RKO (cell line): ENCODE data around the gene USP11.
A peak's percentile ranks its signal among the peaks of the same experiment; 100 is the strongest.
"Not testable (repeated sequence)": the region's sequence is repeated elsewhere in the genome, so short reads cannot be mapped to it uniquely, and the experiment has no call there.

Source experiments
- DNase-seq: peaks from one replicate; pipeline ENCODE4 v3.0.0-alpha.2; 2016; ENCODE audit warnings: low spot score

The USP11 gene

GRCh38 chrX:47247206-47247998, 14.6 kb downstream of the USP11 start:
- peak; percentile 53 for DNase-seq

GRCh38 chrX:47247999-47248320, 15.2 kb downstream of the USP11 start:
- DNase-seq, result no peak

- DNase-seq, result no peak
Observed at GRCh38 chrX:47248576-47248975, 15.8 kb downstream of the USP11 start.

- DNase-seq, result no peak
Observed at GRCh38 chrX:47250017-47250347, 17.2 kb downstream of the USP11 start.

GRCh38 chrX:47257620-47258019, 24.8 kb downstream of the USP11 start:
- DNase-seq, result not testable (repeated sequence)

GRCh38 chrX:47264483-47265173, 31.8 kb downstream of the USP11 start:
- DNase-seq, result peak; percentile 60

- DNase-seq, result no peak
Observed at GRCh38 chrX:47266643-47267042, 33.8 kb downstream of the USP11 start.

- DNase-seq, result no peak
Observed at GRCh38 chrX:47272013-47272408, 39.2 kb downstream of the USP11 start.

GRCh38 chrX:47273011-47273730, 40.4 kb downstream of the USP11 start:
- no peak for DNase-seq

- no peak for DNase-seq
Observed at GRCh38 chrX:47278691-47279090, 45.9 kb downstream of the USP11 start.

- peak; percentile 38 for DNase-seq
Observed at GRCh38 chrX:47283015-47283771, 50.4 kb downstream of the USP11 start.

- not testable (repeated sequence) for DNase-seq
Observed at GRCh38 chrX:47284616-47285015, 51.8 kb downstream of the USP11 start.

GRCh38 chrX:47285836-47286320, 53.1 kb downstream of the USP11 start:
- DNase-seq, result no peak

- DNase-seq, result no peak
Observed at GRCh38 chrX:47293106-47293505, 60.3 kb downstream of the USP11 start.

GRCh38 chrX:47296766-47297365, 64.1 kb downstream of the USP11 start:
- no peak for DNase-seq

GRCh38 chrX:47297874-47298273, 65.1 kb downstream of the USP11 start:
- DNase-seq, result no peak
